SJCRH30 (cell line): ENCODE results near the gene DRAXIN. TPM values are rescaled to one million over a fixed set of nuclear protein-coding genes. Genes with fewer than 3 reads are reported as not detected.

Source experiments
- DNase-seq, 2 experiments: peaks; one replicate each; pipeline ENCODE4 v3.0.0-alpha.2; 2015 to 2020
- H3K27ac ChIP-seq: fragments of 250-450 bp; sonication (Bioruptor Pico); 2 replicates; pipeline ENCODE4 v1.5.1; 2020; ENCODE audit warnings: mild to moderate bottlenecking, moderate library complexity
- H3K27me3 ChIP-seq: fragments of 250-450 bp; sonication (Bioruptor Pico); 2 replicates; pipeline ENCODE4 v1.5.1; 2020; ENCODE audit warnings: mild to moderate bottlenecking, moderate library complexity
- H3K36me3 ChIP-seq: fragments of 250-450 bp; sonication (Bioruptor Pico); 2 replicates; pipeline ENCODE4 v1.5.1; 2020; ENCODE audit warnings: mild to moderate bottlenecking, moderate library complexity
- H3K4me1 ChIP-seq: fragments of 250-450 bp; sonication (Bioruptor Pico); 2 replicates; pipeline ENCODE4 v1.5.1; 2020; ENCODE audit warnings: mild to moderate bottlenecking, moderate library complexity
- H3K4me3 ChIP-seq: fragments of 250-450 bp; sonication (Bioruptor Pico); 2 replicates; pipeline ENCODE4 v1.5.1; 2020; ENCODE audit warnings: mild to moderate bottlenecking, moderate library complexity
- H3K9me3 ChIP-seq: fragments of 250-450 bp; sonication (Bioruptor Pico); replicated peaks from 2 replicates; pipeline ENCODE4 v1.5.1; 2020; ENCODE audit warnings: mild to moderate bottlenecking, moderate library complexity
- total RNA-seq: library from RNA; depleted of rRNA; stranded (reverse); fragments of >200 nt; shearing (Covaris generic); gene quantifications from 2 replicates; pipeline ENCODE4 v1.2.3, GENCODE V29; 2014

The DRAXIN gene
- total RNA-seq, 1 experiment from 2014 or later: 8.0 TPM

DNA sequence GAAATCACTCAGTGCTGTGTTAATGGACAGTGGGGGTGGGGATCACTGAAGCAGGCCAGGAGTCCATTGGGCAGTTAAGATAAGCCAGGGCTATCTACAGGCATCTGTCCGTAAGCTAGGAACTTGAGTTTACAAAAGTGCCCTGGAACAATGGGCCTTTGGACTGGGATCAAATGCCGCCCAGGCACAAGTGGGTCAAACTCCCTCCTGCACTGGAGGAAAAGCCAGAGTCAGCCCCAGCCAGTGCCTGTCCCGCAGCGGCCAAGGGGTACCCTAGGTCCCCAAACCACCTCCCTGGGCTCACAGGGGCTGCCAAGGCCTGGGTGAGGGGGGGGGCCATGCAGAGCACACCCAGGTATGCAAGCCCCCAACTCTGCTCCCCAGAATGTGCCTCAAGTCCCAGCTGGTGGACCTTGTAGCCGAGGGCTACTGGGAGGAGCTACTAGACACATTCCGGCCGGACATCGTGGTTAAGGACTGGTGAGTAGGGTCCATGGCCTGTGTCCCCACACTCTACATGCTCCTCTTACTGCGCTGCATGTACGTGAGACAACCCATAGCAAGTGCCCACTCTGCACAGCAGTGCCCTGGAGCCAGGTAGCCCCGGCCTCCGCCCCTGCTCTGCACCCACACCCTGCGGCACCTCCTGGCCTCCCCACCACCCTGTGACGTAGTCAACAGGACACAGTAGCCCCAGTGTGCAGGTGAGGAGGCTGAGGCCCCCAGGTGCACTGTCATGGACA, 19.8 kb upstream of the DRAXIN start:
- Histone ChIP-seq H3K4me3 (no peak overlapping the region), H3K27me3 (no peaks in the 10 kb centered on the region), H3K36me3 (peaks cover 34% of the 10 kb centered on the region), H3K9me3 (no peaks in the 10 kb centered on the region), H3K27ac (no peak overlapping the region), H3K4me1 (no peaks in the 10 kb centered on the region)
- DNase-seq: no peak

GRCh38 chr1:11673089-11673769, 18.3 kb upstream of the DRAXIN start:
- peaks cover 40% of the 10 kb centered on the region for H3K36me3 ChIP-seq
- H3K4me1 ChIP-seq: no peaks in the 10 kb centered on the region
- DNase-seq: no peak
- H3K27me3 ChIP-seq: no peaks in the 10 kb centered on the region
- no peak overlapping the region for H3K4me3 ChIP-seq
- H3K9me3 ChIP-seq: no peaks in the 10 kb centered on the region
- H3K27ac ChIP-seq: no peak overlapping the region

DNA sequence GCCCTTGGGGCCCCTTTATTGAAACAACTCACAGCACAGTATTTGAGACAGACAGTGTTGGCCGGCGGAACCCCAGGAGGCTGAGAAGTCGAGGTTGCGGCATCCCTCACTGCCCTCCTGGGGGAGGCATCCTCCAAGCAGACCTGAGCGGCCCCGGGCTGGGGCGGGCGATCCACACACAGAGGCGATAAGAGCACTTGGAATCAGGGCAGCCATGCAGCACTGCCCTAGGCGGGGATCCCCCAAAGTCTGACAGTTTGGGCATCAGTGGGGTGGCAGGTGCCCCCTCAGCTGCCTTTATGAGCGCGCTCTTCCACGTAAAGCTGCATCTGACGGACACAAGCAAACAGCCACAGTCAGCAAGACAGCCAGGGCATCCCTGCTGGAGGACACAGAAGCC, 17.0 kb upstream of the DRAXIN start:
- H3K27me3 ChIP-seq: no peaks in the 10 kb centered on the region
- H3K4me3 ChIP-seq: no peak overlapping the region
- no peak for DNase-seq
- H3K27ac ChIP-seq: no peak overlapping the region
- H3K4me1 ChIP-seq: no peaks in the 10 kb centered on the region
- peaks cover 43% of the 10 kb centered on the region for H3K36me3 ChIP-seq
- no peaks in the 10 kb centered on the region for H3K9me3 ChIP-seq

DNA sequence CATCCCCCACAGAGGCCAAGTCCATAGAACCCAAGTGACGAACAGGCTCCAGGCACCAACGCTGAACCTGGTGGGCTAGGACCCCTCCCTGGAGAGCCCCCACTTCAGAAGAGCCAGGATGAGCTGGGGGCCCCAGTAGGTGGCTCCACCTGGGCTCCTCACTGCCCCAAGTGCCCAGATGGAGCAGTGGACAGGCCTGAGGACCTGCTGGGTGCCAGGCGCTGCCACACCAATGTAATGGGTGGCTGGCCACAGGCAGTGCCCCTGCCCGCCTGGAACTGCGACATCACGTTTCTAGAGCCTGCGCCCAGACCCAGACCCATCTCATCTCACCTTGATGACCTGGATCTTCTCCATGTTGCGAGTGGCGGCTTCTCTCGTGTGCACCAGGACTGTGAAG, 16.2 kb upstream of the DRAXIN start:
- Histone ChIP-seq H3K27me3 (no peaks in the 10 kb centered on the region), H3K9me3 (no peaks in the 10 kb centered on the region), H3K36me3 (peaks cover 43% of the 10 kb centered on the region), H3K27ac (no peak overlapping the region), H3K4me1 (no peaks in the 10 kb centered on the region), H3K4me3 (no peak overlapping the region)
- no peak for DNase-seq

GRCh38 chr1:11676386-11677103, 15.0 kb upstream of the DRAXIN start:
- Histone ChIP-seq H3K27ac (no peak overlapping the region), H3K4me3 (no peak overlapping the region), H3K9me3 (no peaks in the 10 kb centered on the region), H3K4me1 (no peaks in the 10 kb centered on the region), H3K36me3 (peaks cover 43% of the 10 kb centered on the region), H3K27me3 (no peaks in the 10 kb centered on the region)
- no peak for DNase-seq

DNA sequence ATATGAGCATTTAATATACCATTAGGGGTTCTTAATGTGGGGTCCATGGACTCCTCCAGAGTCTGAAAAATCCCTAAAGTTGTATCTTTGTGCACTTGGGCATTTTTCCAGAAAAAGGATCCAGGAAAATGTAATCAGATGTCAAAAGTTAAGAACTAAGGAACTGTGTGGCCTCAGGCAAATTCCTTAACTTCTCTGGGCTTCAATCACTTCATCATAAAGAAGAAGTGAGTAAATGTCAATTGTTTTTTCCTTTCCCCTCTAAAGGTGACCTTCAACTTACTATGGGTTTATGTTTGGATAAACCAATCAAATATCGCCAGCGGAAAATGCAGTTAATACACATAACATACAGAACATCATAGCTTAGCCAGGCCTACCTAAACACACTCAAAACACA, 13.1 kb upstream of the DRAXIN start:
- Histone ChIP-seq H3K27me3 (no peaks in the 10 kb centered on the region), H3K4me1 (peaks cover 4% of the 10 kb centered on the region; the same call in 1 of the 2 replicates), H3K36me3 (peaks cover 39% of the 10 kb centered on the region), H3K9me3 (no peaks in the 10 kb centered on the region), H3K4me3 (no peak overlapping the region), H3K27ac (no peak overlapping the region)
- no peak for DNase-seq

DNA sequence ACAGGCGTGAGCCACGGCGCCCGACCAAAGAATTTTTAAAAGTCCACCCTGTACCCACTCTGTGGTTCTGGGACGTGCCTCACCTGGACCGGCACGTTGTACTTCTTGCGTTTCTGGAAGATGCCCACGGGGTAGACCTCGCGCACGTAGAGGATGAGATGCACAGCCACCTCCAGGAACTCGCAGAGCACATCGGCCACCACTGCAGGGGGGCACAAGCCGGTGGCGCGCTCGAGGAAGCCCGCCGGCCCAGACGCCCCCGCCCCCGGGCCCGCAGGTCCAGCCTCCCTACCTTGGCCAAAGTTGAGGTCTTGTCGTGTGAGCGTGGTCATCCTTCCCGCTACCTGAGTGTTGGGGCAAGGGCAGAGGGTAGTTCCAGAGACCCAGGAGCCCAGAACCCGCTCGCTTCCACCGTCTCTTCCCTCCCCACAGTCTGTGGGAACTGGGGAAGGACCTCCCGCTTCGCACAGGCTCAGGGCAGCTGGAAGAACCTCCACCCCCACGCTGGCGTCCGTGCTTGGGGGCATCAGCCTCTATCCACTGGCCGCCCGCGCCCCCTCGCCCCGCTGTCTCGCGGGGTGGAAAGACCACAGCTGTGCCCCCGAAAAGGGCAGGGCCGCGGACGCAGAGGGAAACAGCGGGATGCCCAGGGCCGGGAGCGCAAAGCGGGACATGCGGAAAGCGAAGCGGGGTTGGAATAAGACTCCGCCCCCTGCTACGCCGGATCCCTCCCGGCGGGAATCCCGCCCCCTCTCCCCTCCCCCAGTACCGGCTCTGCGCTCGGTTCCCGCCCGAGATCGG, 11.0 kb upstream of the DRAXIN start:
- Histone ChIP-seq H3K4me1 (peaks cover 4% of the 10 kb centered on the region; the same call in 1 of the 2 replicates), H3K9me3 (no peaks in the 10 kb centered on the region), H3K27me3 (no peaks in the 10 kb centered on the region), H3K36me3 (peaks cover 18% of the 10 kb centered on the region), H3K27ac (peak overlapping the region; percentile 66), H3K4me3 (peak overlapping the region; percentile 84)
- DNase-seq: peak in 1 of 2 experiments; percentile 71

- peak; percentile 94 to 96 for DNase-seq
- no peaks in the 10 kb centered on the region for H3K27me3 ChIP-seq
- peak within 1 kb of the TSS; percentile 84 for H3K4me3 ChIP-seq
- no peaks in the 10 kb centered on the region for H3K9me3 ChIP-seq
- H3K27ac ChIP-seq: peak within 1 kb of the TSS; percentile 66
- H3K36me3 ChIP-seq: peaks cover 13% of the 10 kb centered on the region
- peaks cover 4% of the 10 kb centered on the region; the same call in 1 of the 2 replicates for H3K4me1 ChIP-seq
Measured at GRCh38 chr1:11681071-11681771, 10.3 kb upstream of the DRAXIN start, which contains the start of gene MAD2L2. Gene MAD2L2, minus strand, starts transcription at chr1:11681148. Its CDS starts 547 bp downstream, at chr1:11680601.

DNA sequence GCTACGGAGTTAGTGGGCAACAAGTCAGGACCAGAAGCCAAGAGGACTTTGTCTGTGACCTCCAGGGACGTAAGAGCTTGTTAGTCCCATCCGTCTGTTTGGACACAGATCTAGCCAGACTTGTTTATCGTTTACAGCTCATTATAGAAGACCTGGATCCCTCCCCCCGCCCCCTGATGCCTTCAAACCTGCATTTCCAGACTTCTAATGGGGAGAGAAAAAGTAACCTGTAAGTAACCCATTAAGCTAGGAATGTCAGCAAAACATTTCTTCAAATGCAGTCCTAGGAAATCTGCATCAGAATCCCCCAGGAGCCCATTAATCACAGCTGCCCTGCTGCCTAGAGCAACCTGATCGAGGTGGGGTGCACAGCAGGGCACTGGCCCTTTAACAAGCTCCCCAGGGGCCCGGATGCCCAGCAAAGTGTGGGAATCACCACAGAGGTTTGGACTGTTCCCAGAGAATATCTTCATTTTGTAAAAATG, 9.2 kb upstream of the DRAXIN start:
- no peak overlapping the region for H3K27ac ChIP-seq

DNA sequence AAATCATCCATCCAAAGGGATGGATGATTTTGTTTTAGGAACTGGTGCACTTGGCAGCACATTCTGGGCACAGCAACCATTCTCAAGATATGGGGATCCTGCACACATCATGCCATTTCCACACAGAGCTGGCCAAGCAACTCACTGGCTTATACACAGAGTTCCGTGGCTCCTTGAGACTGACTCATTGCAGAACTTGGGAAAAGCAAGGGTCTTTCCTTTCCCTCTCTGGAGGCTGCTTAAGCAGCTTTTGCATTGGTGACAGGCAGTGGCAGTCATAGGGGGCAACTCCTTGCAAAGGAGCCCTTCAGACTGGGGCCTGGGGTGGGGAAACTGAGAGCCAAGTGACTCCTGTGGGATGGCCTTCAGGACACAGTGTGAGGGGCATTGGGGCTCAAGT, 8.7 kb upstream of the DRAXIN start:
- H3K27me3 ChIP-seq: no peaks in the 10 kb centered on the region
- H3K9me3 ChIP-seq: no peaks in the 10 kb centered on the region
- no peak overlapping the region for H3K4me3 ChIP-seq
- peaks cover 5% of the 10 kb centered on the region; the same call in 1 of the 2 replicates for H3K36me3 ChIP-seq
- no peak overlapping the region for H3K27ac ChIP-seq
- no peak for DNase-seq
- peaks cover 4% of the 10 kb centered on the region; the same call in 1 of the 2 replicates for H3K4me1 ChIP-seq

More for the DNA sequence above, 9.2 kb upstream of the DRAXIN start:
- DNase-seq: no peak
- peak overlapping the region; percentile 84 for H3K4me3 ChIP-seq
- H3K36me3 ChIP-seq: peaks cover 5% of the 10 kb centered on the region; the same call in 1 of the 2 replicates
- no peaks in the 10 kb centered on the region for H3K9me3 ChIP-seq
- no peaks in the 10 kb centered on the region for H3K27me3 ChIP-seq
- H3K4me1 ChIP-seq: peaks cover 4% of the 10 kb centered on the region; the same call in 1 of the 2 replicates

GRCh38 chr1:11684070-11684469, 7.4 kb upstream of the DRAXIN start:
- Histone ChIP-seq H3K4me3 (no peak overlapping the region), H3K27ac (no peak overlapping the region), H3K4me1 (peaks cover 4% of the 10 kb centered on the region; the same call in 1 of the 2 replicates), H3K9me3 (no peaks in the 10 kb centered on the region), H3K36me3 (no peaks in the 10 kb centered on the region), H3K27me3 (no peaks in the 10 kb centered on the region)
- DNase-seq: no peak

DNA sequence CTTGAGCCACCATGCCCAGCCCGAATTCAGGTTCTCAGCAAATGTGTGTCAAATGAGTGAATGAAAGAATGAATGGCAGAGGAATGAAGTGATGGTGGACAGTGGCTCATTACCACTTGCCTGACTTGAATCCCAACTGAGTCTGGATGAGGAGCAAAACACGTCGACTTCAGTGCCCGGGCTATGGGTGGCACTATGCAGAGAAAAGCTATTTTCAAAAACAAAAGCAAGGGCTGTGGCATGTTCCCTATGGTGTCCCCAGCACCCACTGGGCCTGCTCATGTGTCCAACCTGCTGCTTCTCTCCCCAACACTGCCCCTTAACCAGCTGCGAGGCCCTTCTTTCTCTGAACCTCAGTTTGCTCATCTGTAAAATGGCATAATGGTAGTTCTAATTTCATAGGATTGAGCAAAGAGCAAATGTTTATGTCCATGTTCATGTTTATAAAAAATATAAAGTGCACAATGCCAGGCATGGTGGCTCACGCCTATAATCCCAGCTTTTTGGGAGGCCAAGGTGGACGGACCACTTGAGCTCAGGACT, 6.2 kb upstream of the DRAXIN start:
- Histone ChIP-seq H3K4me1 (peaks cover 13% of the 10 kb centered on the region), H3K27ac (no peak overlapping the region), H3K4me3 (no peak overlapping the region), H3K36me3 (no peaks in the 10 kb centered on the region), H3K9me3 (no peaks in the 10 kb centered on the region), H3K27me3 (no peaks in the 10 kb centered on the region)
- DNase-seq: no peak

- Histone ChIP-seq H3K27ac (no peak overlapping the region), H3K4me1 (peaks cover 25% of the 10 kb centered on the region), H3K27me3 (no peaks in the 10 kb centered on the region), H3K36me3 (no peaks in the 10 kb centered on the region), H3K9me3 (no peaks in the 10 kb centered on the region), H3K4me3 (no peak overlapping the region)
- DNase-seq: no peak
Measured at GRCh38 chr1:11688506-11688905, 3.0 kb upstream of the DRAXIN start.
